Measurements from ENCODE around the gene NCOA7.
"Not testable (repeated sequence)": the region's sequence is repeated elsewhere in the genome, so short reads cannot be mapped to it uniquely, and the experiment has no call there.

The NCOA7 gene

DNA sequence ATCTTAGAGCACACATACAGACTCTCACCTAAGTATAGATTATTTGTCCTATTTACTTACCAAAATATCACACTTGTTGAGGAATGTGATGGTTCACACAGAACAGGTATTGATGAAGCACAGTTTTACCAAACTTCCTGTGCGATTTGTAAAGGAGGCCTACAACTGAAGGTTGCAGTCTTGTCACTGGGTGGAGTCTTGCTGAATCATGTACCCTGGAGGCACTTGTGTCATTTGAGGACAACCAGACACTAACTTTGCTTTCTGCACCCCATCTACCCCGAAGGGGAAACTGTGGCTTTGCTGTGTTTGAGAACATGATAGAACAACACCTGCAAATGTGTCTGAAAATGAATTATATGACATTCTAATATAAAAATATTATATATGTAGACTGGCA lies 133.4 kb downstream of the NCOA7 start:
- no peak for DNase-seq (ENCODE audit: low read depth)

DNA sequence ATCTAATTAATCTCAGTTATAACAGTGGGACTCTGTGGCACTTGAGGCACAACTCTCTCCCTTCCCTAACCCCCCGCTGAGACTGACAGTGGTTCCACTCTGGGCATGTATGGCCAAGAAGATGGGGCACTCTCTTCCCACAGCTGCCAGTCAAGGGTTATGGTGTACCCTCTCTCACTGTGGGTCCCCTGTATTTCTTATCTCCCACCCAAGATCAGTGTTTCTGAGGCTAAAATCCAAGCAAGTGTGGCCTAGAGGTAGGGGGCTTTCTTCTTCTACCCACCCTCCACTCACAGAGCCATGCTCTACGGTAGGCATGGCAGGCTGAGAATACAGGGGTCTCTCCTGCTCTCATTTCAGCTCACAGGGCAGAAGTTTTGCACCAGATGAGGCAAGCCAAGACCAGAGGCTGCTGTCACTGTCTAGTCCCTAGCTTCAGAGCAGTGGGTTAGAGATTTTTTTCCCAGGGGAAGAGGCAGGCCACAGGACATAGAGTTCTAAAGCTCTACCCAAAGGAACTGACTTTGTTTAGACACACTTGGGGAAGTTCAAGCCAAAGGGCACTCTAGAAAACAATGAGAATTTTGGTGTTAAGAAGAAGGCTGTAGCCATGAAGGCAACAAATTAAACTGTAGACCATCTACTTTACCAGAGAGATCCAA lies 134.1 kb downstream of the NCOA7 start:
- no peak for DNase-seq (ENCODE audit: low read depth)

GRCh38 chr6:125926711-125927110 lies 136.0 kb downstream of the NCOA7 start:
- DNase-seq (ENCODE audit: low read depth), result no peak

DNA sequence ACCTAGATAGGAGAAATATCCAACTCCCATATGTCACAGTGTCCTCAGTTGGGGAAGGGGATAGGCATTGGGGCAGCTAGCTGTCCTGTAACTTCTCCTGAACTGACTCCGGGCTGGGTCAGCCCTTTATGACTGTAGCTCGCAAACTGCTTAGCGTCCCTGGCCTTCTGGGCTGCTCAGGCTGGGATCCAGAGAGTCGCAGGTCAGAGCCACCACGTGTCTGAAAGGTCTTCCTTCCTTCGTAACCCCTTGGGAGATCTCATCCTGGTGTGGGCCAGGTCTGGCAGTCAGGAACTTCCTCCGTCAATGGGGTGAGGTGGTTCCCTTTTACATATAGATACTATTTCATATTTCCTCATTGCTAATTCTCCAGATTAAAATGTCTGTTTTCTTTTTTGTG lies 137.0 kb downstream of the NCOA7 start:
- no peak for DNase-seq (ENCODE audit: low read depth)

GRCh38 chr6:125930765-125931418 lies 140.1 kb downstream of the NCOA7 start:
- no peak for DNase-seq (ENCODE audit: low read depth)

DNA sequence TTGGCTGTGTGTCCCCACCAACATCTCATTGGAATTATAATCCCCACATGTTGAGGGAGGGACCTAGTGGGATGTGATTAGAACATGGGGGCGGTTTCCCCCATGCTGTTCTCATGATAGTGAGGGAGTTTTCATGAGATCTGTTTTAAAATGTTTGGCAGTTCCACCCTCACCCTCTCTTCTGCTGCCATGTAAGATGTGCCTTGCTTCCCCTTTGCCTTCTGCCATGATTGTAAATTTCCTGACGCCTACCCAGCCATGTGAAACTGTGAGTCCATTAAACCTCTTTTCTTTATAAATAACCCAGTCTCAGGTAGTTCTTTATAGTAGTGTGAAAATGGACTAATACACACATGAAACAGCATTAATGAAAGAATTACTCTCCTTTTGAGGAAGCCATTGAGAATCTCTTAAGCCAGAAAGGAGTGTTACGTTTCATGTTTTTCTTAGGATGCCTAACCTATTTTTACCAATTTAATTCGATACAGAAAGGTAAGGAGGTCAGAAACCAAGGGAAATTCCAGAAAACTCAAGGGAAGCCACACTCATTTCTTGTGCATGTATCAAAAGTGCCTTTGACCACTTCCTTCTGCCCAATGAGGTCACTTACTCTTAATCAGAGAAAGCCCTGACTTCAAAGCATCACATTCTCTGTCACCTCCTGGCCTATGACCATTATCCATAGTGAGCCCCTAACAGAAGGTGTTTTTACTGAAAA lies 141.1 kb downstream of the NCOA7 start:
- no peak for DNase-seq (ENCODE audit: low read depth)

DNA sequence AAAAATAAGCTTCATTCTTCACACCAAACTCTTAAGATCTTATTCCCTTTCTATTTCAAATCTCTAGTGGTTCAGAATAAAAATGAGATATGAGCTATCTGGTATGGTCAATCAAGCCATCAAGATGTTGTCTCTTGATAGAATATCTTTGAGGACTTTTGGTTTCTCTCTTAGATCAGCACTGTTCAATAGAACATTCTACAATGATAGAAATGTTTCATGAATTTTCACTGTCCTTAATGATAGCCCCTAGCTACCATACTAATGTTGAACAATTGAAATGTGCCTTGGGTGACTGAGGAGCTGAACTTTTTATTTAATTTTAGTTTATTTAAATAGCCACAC lies 141.7 kb downstream of the NCOA7 start:
- no peak for DNase-seq (ENCODE audit: low read depth)

DNA sequence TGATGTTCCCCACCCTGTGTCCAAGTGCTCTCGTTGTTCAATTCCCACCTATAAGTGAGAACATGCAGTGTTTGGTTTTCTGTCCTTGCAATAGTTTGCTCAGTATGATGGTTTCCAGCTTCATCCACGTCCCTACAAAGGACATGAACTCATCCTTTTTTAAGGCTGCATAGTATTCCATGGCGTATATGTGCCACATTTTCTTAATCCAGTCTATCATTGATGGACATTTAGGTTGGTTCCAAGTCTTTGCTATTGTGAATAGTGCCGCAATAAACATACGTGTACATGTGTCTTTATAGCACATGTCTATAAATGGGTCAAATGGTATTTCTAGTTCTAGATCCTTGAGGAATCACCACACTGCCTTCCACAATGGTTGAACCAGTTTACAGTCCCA lies 144.8 kb downstream of the NCOA7 start:
- DNase-seq (ENCODE audit: low read depth), result not testable (repeated sequence)

DNA sequence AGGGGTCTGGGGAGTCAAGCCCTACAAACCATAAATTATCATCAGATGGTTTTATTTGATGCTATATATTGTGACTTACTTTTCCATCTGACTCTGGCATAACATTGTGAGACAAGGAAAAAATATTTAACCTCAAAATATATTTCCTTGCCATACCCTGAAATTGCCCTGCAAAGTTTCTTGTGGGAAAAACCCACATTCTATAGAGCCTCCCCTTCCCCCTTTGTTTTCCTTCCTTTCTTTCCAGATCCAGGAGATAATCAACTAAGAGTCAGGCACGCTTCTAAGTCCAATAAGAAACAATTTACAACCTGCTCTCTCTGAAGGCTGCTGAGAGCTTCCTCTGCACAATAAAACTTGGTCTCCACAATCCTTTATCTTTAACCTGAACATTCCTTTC lies 148.3 kb downstream of the NCOA7 start:
- DNase-seq (ENCODE audit: low read depth), result no peak

DNA sequence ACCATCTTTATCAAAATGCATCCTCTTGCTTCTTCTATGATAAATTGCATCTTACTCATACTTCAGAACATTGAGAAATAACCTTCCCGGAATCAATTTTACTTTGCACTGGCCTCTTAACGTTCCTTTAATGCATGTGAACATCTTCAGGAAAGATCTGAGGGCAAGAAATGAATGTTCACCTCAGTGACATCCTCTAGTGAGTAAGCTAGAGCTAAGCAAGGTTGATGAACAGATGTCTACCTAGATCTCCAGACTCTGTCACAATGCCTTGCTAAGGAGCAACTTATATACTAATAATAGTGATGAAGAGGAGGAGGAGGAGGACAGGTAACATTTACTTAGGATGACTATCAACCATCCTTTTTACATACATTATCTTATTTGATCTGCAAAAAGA lies 149.0 kb downstream of the NCOA7 start:
- no peak for DNase-seq (ENCODE audit: low read depth)

DNA sequence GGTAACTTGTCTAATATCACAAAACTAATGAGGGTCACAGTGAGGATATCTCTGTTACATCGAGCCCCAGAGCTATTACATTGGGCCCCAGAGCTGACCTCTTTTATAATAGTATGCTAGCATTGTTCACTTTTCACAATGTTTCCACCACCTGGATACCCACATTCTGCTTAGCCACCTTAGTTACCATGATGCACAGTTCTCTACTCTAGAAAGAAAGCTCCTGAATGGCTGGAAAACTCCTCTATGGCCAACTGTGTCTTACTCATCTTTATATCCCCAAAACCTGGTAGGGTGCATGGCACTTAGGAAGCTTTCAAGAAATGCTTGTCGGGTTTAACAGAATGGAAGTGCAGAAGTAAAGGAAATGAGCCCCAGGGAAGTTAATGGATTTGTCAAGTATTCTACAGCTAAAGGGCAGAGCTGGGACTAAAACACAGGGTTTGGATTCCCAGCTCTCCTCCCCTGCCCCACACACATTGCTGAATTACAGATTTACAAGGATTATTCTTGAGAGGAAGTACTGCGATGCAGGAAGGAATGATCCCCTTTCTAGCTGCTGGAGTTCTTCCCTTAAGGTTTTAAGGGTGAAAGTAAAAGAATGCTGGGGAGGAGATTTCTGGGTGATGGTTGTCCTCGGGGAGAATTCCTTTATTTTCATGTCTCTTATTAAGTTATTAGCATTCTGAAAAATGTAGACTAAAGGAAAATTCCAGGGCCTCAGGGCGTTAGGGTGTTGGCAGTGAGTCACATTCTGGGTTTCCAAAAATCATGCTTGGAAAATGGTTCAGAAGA lies 149.7 kb downstream of the NCOA7 start:
- no peak for DNase-seq (ENCODE audit: low read depth)

DNA sequence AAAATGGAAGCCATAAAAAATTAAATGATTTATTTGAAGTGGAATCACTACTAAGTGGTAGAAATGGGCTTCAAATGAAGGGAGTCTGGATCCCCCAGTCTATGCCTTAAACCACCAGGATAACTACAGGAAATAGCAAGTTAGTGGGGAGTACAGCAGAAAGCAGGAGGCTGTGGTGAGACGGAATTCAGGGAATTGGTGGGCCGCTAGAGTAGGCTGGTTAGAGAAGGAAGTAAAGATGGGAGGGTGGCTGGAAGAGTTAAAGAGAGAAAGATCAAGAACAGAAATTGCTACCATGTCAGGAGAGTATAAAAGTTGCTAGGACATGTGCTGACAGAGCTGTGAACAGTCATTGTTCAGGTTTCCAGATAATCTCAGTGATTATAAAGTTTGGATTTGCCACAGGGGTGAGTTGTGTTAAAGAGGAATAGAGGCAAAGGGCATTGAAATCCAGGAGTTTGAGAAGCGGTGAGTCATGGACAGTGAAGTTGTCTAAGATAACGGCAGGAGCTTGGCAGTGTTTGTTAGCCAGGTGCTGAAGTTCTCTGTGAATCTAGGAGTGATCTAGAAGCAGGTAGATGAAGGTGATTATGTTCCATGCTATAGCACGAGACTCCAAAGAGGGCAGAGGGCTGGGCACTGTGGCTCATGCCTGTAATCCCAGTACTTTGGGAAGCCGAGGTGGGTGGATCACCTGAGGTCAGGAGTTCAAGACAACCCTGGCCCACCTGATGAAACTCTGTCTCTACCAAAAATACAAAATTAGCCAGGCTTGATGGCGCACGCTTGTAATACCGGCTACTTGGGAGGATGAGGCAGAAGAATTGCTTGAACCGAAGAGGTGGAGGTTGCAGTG lies 152.1 kb downstream of the NCOA7 start:
- DNase-seq (ENCODE audit: low read depth), result no peak

DNA sequence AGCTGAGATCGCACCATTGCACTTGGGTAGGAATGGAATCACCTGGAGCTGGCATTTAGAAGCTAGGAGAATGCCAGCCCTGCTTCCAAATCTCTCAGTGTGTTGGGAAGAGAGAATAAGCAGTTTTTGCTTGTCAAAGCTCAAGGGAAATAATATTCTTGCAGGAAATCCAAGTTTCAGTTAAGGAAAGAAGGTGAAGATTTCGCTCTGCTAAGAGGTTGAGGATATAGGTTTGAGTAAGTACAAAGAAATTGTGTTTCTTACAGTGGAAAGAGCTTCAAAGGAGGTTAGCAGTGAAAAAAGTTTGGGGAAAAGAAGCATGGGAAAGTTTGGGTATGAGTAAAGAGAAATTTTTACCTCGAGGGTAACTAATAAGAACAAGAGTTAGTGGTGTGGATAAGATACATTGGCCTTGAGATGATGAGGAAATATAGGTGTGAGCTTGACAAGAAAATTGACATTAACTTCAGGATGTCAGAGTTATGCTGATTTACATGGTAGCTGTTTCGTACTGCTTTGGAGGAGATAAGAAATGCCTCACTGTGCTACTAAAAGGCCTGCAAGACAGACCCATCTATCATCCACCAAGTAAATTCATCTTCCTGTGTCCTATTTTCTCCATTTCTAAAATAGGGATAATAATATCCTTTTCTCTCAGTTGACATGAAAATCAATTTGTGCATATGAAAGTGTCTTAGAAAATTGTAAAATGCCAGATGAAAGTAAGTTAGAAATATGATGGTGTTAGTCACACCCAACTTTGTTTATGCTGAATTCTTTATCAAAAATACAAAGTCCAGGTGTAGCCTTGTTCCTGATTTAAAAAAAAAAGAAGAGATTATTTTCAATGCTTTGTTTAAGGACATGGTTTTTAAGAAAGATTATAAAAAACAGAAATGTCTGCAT lies 153.0 kb downstream of the NCOA7 start:
- no peak for DNase-seq (ENCODE audit: low read depth)

DNA sequence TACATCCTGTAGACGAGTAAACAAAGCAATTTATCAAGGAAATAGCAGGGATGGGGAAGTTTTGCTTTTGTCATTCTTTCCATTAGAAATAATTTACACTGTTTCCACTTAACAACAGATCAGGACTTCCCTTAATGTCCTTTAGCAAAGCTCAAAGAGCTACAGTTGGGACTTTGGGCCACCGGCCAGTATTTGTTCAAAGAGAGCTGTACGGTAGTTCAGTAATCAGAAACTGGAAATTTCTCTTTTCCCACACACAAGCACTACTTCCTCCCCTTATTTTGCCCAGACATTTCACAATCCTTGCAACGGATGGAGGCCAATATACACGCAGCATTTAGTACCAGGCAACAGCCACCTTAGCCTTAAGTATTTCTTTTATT lies 153.7 kb downstream of the NCOA7 start:
- DNase-seq (ENCODE audit: low read depth), result no peak

- DNase-seq (ENCODE audit: low read depth), result no peak
Measured at GRCh38 chr6:125944896-125945295, 154.1 kb downstream of the NCOA7 start.

DNA sequence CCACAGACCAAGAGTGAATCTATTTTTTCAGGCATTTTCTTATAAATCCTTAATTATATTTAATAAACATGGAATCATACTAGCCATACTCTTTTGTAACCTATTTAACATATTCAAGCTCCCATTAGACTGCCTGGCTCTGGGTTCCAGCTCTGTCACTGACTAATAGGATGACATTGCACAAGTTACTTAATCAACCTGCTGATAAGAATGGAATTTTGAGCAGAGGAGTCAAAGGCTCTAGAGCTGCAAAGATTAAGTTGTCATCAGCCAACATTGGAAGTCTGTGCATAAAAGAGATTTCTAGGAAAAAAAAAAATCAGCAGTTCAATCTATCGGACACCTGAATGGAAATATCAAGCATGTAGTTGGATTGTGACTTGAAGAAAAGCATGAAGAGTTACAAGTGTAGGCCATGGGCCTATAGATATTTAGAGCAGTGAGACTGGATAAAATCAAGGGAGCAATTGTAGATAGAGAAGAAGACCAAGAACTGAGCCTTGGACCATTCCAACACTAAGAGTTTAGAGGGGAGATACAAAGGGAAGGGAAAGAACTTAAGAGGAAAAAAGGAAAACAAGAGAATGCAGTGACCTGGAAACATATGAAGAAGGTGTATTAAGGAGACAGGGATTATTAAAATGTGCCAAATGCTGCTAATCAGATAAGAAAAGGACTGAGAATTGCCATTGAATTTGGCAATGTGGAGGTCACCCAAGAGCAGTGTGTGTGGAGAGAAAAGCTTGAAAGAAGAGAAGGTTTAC lies 154.8 kb downstream of the NCOA7 start:
- DNase-seq (ENCODE audit: low read depth), result no peak

- DNase-seq (ENCODE audit: low read depth), result no peak
Measured at GRCh38 chr6:125947615-125948014, 156.9 kb downstream of the NCOA7 start.

DNA sequence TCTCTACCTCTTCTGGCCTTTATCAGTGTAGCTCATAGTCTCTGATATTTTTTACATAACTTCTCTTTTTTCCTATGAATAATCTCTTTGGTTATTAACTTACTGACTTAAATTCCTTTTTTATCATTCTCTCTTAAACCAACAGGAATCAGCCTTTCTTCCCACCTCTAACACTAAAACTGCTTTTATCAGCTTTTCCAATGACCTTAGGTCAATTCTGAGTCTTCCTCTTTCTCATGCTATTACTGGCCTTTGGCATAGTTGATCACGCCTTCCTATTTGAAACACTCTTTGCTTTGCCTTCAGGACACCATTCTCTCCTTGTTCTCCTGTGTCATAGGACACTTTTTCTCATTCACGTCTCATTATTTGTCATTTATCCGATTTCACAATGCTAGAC lies 157.7 kb downstream of the NCOA7 start:
- DNase-seq (ENCODE audit: low read depth), result no peak

DNA sequence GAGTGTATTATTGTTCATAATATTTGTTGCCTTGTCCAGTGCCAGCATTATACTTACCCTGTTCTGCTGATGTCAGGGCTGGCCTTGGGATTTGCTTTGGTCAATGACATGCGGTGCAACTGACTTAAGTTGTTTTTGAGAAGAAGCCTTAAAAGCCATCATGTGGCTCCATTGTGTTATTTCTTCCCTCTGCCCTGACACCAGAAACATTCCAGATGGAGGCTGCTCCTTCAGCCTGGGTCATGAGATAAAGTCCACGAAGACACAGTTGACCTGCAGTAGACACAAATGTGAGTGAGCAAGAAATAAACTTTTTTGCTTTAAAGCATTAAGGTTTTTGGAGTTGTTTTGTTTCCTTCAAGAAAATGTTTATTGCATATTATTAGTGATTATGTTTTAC lies 158.3 kb downstream of the NCOA7 start:
- no peak for DNase-seq (ENCODE audit: low read depth)

DNA sequence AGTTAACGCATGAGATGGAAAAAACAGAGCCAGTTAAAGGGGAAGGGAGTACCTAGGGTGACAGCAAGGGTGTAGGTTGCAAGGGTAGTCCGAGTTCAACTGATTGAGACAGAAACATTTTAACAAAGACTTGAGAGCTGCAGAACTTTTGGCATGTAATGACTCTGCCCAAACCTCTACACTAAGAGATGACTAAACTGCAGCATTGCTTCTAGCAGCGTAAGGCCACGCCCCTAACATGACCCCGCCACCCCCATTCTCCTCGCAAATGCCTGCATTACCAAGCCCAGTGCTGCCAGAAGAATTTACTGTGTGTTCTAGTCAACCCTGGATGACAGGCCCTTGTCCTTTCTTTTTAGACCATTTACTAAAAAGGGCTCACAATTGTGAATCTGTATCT lies 159.5 kb downstream of the NCOA7 start:
- DNase-seq (ENCODE audit: low read depth), result no peak

Measured in stimulated activated CD8-positive, alpha-beta memory T cell treated with anti-CD3 and anti-CD28 coated beads, Interleukin-15, amount 100 ng/mL, for 1 hour (primary cell).